CD4-positive, CD25-positive, alpha-beta regulatory T cell (primary cell): ENCODE measurements around the gene ARHGEF19. TPM values are rescaled to one million over a fixed set of nuclear protein-coding genes. Genes with fewer than 3 reads are reported as not detected.
"Not testable (repeated sequence)": the region's sequence is repeated elsewhere in the genome, so short reads cannot be mapped to it uniquely, and the experiment has no call there.

Experiments
- ATAC-seq, 2 donors: fragments of 150-1000 bp; cut with Tn5 transposase; one replicate each; pipeline ENCODE4 v1.10.0; 2021; ENCODE audit warnings: low read depth in 2 of 2, moderate number of reproducible peaks in 2 of 2, moderate library complexity in 1 of 2
- DNase-seq, 3 donors: peaks; one replicate each; pipeline versions ENCODE4 v3.0.0 to v3.0.0-alpha.2; 2012 to 2022; ENCODE audit warnings: mixed read lengths in 1 of 3
- H3K27ac ChIP-seq: one replicate; pipeline ENCODE4 v1.7.0; 2013; ENCODE audit warnings: mild to moderate bottlenecking, low read length; ENCODE audit not compliant: insufficient read depth, poor library complexity, severe bottlenecking
- H3K27me3 ChIP-seq: one replicate; pipeline ENCODE4 v1.7.0; 2013; ENCODE audit warnings: low read length; ENCODE audit not compliant: control insufficient read depth, insufficient read depth
- H3K36me3 ChIP-seq: one replicate; pipeline ENCODE4 v1.7.0; 2013; ENCODE audit warnings: mild to moderate bottlenecking, low read length, moderate library complexity; ENCODE audit not compliant: control insufficient read depth, insufficient read depth
- H3K4me1 ChIP-seq: 2 replicates; pipeline ENCODE4 v1.7.0; 2013; ENCODE audit warnings: mild to moderate bottlenecking, low read length; ENCODE audit not compliant: insufficient read depth, control insufficient read depth, poor library complexity, severe bottlenecking
- H3K4me3 ChIP-seq: one replicate; pipeline ENCODE4 v1.7.0; 2013; ENCODE audit warnings: low read depth, mild to moderate bottlenecking, low read length, moderate library complexity
- H3K9me3 ChIP-seq, 2 experiments: 1 replicate in 1 of 2; 2 replicates in 1 of 2; pipeline ENCODE4 v1.7.0; 2013; ENCODE audit warnings: low read length in 2 of 2, mild to moderate bottlenecking in 1 of 2, moderate library complexity in 1 of 2; ENCODE audit not compliant: control insufficient read depth in 2 of 2
- H3K27ac Mint-ChIP-seq, 3 donors: one replicate each; pipeline ENCODE4 v1.8.0; 2020 to 2022; ENCODE audit warnings: mild to moderate bottlenecking in 3 of 3, mixed read lengths in 3 of 3, moderate library complexity in 2 of 3
- H3K27me3 Mint-ChIP-seq: one replicate; pipeline ENCODE4 v1.8.0; 2022; ENCODE audit warnings: mild to moderate bottlenecking, mixed read lengths
- H3K36me3 Mint-ChIP-seq: one replicate; pipeline ENCODE4 v1.8.0; 2020; ENCODE audit warnings: mixed read lengths
- H3K4me1 Mint-ChIP-seq, 4 donors: one replicate each; pipeline ENCODE4 v1.8.0; 2020 to 2022; ENCODE audit warnings: mixed read lengths in 4 of 4, mild to moderate bottlenecking in 1 of 4
- H3K4me3 Mint-ChIP-seq, 4 donors: one replicate each; pipeline ENCODE4 v1.8.0; 2020 to 2022; ENCODE audit warnings: mild to moderate bottlenecking in 4 of 4, mixed read lengths in 4 of 4, moderate library complexity in 3 of 4
- H3K9me3 Mint-ChIP-seq, 7 donors: one replicate each; pipeline ENCODE4 v1.8.0; 2020 to 2022; ENCODE audit warnings: mixed read lengths in 7 of 7, mild to moderate bottlenecking in 3 of 7, moderate library complexity in 2 of 7
- polyA plus RNA-seq, 4 donors: library from polyadenylated mRNA; unstranded; fragments of 300-500 nt; fragmentation: Illumina TruSeq; gene quantifications; one replicate each; pipeline ENCODE4 v1.2.3, GENCODE V29; 2021
- total RNA-seq: library from RNA; stranded (reverse); gene quantifications from one replicate; pipeline ENCODE4 v1.2.3, GENCODE V29; 2022

Gene ARHGEF19
- total and polyA plus RNA-seq, 5 donors from 2014 or later: 5.6 to 10.4 (median 8.2) TPM

DNA sequence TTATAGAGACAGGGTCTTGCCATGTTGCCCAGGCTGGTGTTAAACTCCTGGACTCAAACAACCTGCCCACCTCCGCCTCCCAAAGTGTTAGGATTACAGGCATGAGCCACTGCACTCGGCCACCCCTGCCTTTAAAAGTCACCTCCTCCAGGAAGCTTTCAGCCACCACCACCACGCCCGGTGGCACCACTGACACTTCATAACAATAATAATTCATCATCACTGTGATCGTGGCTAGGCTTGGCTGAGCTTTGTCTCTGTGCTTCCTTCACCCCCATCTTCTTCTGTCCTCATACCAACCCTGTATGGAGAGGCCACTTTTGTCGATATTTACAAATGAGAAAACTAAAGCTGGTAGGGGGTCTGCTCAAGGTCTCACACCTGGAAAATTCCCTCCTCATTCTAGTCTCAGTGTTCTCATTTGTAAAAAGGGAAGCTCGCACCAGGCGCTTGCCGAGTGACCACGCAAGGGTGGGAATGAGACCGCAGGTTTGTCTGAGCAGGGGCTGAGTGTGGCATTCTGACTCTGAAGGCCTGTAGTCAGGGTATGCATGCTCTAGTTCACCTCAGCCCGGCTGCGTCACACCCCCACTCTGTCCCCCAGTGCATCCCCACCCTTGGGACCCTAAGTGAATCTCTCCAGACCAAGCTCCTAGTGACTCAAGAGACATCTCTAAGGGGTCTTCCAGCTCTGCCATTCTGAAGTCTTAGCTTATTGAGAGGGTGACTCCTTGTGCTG lies 43.7 kb downstream of the ARHGEF19 start:
- Mint-ChIP-seq H3K27me3 (no peaks in the 10 kb centered on the region), H3K9me3 (no peaks in the 10 kb centered on the region), H3K36me3 (no peaks in the 10 kb centered on the region), H3K4me3 (peak overlapping the region; percentile 66 to 87 (median 84)), H3K4me1 (peaks cover 5 to 50% (median 33%) of the 10 kb centered on the region in 4 donors), H3K27ac (peak overlapping the region; percentile 69 to 89 (median 74))
- H3K36me3 ChIP-seq: no peaks in the 10 kb centered on the region
- no peak overlapping the region for H3K27ac ChIP-seq
- ATAC-seq (peak in 1 of 2 donors; percentile 29), DNase-seq (peak in 1 of 3 donors; percentile 73)
- H3K4me3 ChIP-seq: peak overlapping the region; percentile 13
- H3K9me3 ChIP-seq: no peaks in the 10 kb centered on the region
- H3K27me3 ChIP-seq: no peaks in the 10 kb centered on the region
- H3K4me1 ChIP-seq: peaks cover 22% of the 10 kb centered on the region

DNA sequence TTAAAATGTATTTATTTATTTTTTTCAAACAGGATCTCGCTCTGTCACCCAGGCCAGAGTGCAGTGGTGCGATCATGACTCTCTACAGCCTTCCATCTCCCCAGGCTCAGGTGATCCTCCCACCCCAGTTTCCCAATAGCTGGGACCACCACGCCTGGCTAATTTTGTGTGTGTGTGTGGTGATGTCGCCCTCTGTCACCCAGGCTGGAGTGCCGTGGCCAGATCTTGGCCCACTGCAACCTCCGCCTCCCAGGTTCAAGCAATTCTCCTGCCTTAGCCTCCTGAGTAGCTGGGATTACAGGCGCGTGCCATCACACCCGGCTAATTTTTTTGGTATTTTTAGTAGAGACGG lies 44.3 kb downstream of the ARHGEF19 start:
- not testable (repeated sequence) for H3K9me3 Mint-ChIP-seq, H3K36me3 Mint-ChIP-seq, DNase-seq, H3K9me3 ChIP-seq, H3K27me3 ChIP-seq, ATAC-seq, H3K36me3 ChIP-seq, H3K27me3 Mint-ChIP-seq
- Mint-ChIP-seq H3K27ac (peak overlapping the region; percentile 20 to 89 (median 49)), H3K4me3 (peak overlapping the region; percentile 49 to 87 (median 84)), H3K4me1 (peaks cover 5 to 57% (median 36%) of the 10 kb centered on the region in 4 donors)
- Histone ChIP-seq H3K27ac (peak overlapping the region; percentile 57), H3K4me3 (peak overlapping the region; percentile 31), H3K4me1 (peaks cover 24% of the 10 kb centered on the region)

DNA sequence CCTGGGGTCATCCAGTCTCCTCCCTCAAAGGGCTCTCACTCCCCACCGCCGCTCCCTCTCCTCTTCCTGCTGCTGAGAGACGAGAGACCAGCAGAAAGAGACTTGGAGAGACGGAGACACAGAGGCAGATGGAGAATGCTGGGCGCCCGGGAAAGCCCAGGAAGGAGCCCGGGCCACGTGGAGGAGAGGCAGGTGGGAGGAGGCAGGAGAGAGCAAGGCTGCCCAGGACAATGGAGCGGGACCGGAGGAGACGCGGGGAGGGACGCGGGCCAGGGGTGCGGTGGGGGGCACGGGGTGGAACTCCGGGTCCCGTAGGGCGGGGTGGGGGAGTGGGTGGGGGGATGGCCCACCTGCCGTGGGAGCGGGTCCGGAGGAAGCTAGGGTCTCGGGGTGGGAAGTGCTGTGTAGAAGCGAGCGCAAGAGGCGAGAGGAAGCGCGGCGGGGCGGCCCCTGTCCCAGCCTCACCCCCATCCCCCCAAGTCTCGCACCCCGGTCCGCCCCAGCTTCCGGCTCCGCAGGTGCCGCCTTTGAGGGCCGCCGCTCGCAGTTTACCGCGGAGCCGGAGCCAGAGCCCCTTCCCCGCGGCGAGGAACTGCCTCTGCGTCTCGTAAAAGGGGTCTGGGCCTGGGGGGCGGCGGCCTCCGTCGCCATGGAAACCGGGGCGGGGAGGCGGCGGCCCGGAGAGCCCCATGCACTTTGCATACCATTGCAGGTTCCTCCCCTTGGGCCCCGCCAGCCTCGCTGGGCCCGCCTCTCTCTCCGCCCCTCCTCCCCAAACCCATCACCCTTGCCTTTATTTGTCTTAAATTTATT lies 44.9 kb downstream of the ARHGEF19 start:
- no peaks in the 10 kb centered on the region for H3K9me3 ChIP-seq
- no peaks in the 10 kb centered on the region for H3K9me3 Mint-ChIP-seq
- no peaks in the 10 kb centered on the region for H3K36me3 ChIP-seq
- ATAC-seq (peak; percentile 80 to 82), DNase-seq (peak; percentile 68 to 76 (median 75))
- H3K4me3 ChIP-seq: peak overlapping the region; percentile 31
- peaks cover 29% of the 10 kb centered on the region for H3K4me1 ChIP-seq
- H3K27me3 Mint-ChIP-seq: no peaks in the 10 kb centered on the region
- no peak overlapping the region for H3K27ac Mint-ChIP-seq
- no peaks in the 10 kb centered on the region for H3K36me3 Mint-ChIP-seq
- peaks cover 5 to 62% (median 39%) of the 10 kb centered on the region in 4 donors for H3K4me1 Mint-ChIP-seq
- H3K4me3 Mint-ChIP-seq: peak overlapping the region; percentile 27 to 87 (median 68)
- peak overlapping the region; percentile 57 for H3K27ac ChIP-seq
- no peaks in the 10 kb centered on the region for H3K27me3 ChIP-seq

DNA sequence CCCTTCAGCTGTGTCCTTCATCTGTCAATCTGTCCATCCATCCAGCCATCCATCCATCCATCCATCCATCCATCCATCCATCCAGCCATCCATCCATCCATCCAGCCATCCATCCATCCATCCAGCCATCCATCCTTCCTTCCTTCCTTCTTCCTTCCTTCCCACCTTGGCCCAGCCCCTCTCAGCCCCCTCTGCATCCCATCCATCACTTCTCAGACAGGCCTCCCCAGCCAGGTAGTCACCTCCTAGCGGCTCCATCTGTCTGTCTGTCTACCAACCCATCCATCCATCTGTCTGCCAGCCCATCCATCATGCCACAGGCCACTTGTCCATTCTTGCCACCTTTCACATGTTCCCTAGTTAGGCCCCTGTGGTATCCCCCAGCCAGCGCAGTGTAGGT lies 46.3 kb downstream of the ARHGEF19 start:
- no peak overlapping the region for H3K4me3 ChIP-seq
- Mint-ChIP-seq H3K36me3 (no peaks in the 10 kb centered on the region), H3K9me3 (no peaks in the 10 kb centered on the region), H3K27ac (peak overlapping the region in 2 of 3 donors; percentile 56 to 89), H3K4me1 (peaks cover 5 to 75% (median 47%) of the 10 kb centered on the region in 4 donors), H3K27me3 (peaks cover 4% of the 10 kb centered on the region), H3K4me3 (peak overlapping the region; percentile 1 to 71 (median 54))
- no peaks in the 10 kb centered on the region for H3K9me3 ChIP-seq
- H3K27me3 ChIP-seq: no peaks in the 10 kb centered on the region
- peaks cover 42% of the 10 kb centered on the region for H3K4me1 ChIP-seq
- DNase-seq: no peak
- no peak for ATAC-seq
- H3K27ac ChIP-seq: no peak overlapping the region
- no peaks in the 10 kb centered on the region for H3K36me3 ChIP-seq

DNA sequence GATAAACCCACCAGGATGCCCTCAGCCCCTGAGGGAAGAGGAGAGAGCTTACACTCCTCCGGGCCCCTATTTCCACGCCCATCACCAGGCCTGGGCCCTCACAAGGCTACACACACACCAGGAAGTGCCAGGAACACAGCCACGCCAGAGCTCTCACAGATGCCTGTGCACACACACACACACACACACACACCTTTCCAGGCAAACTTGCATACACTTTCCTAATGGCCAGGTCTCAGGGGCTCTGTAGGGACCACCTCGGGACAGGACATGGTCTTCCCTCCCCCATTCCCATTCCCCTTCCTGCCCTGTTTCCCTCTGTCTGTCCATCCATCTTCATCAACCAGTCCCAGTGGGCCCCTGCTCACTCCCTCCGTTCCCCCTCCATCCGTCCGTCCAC lies 46.9 kb downstream of the ARHGEF19 start:
- Histone ChIP-seq H3K27me3 (no peaks in the 10 kb centered on the region), H3K36me3 (no peaks in the 10 kb centered on the region), H3K27ac (no peak overlapping the region), H3K9me3 (no peaks in the 10 kb centered on the region), H3K4me3 (no peak overlapping the region), H3K4me1 (peaks cover 42% of the 10 kb centered on the region)
- peaks cover 4% of the 10 kb centered on the region for H3K27me3 Mint-ChIP-seq
- peak overlapping the region in 2 of 3 donors; percentile 87 to 89 for H3K27ac Mint-ChIP-seq
- DNase-seq: no peak
- H3K36me3 Mint-ChIP-seq: no peaks in the 10 kb centered on the region
- peak overlapping the region in 3 of 4 donors; percentile 52 to 76 (median 71) for H3K4me3 Mint-ChIP-seq
- no peak for ATAC-seq
- H3K9me3 Mint-ChIP-seq: no peaks in the 10 kb centered on the region
- H3K4me1 Mint-ChIP-seq: peaks cover 5 to 77% (median 46%) of the 10 kb centered on the region in 4 donors

DNA sequence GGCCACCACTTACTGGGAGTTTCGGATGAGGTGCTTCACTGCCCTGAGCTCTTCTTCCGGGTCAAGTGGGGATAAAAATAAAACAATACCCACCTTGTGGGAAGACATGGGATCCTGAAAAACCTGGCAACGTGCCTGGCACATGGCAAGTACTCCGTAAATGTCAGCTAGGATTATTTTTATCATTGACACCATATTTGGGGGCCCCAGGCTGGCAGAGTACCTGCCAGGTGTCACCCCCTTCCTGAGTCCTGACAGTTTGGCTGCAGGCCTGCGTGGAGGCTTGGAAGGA lies 47.4 kb downstream of the ARHGEF19 start:
- H3K4me1 ChIP-seq: peaks cover 42% of the 10 kb centered on the region
- peak overlapping the region in 3 of 4 donors; percentile 41 to 71 (median 69) for H3K4me3 Mint-ChIP-seq

DNA sequence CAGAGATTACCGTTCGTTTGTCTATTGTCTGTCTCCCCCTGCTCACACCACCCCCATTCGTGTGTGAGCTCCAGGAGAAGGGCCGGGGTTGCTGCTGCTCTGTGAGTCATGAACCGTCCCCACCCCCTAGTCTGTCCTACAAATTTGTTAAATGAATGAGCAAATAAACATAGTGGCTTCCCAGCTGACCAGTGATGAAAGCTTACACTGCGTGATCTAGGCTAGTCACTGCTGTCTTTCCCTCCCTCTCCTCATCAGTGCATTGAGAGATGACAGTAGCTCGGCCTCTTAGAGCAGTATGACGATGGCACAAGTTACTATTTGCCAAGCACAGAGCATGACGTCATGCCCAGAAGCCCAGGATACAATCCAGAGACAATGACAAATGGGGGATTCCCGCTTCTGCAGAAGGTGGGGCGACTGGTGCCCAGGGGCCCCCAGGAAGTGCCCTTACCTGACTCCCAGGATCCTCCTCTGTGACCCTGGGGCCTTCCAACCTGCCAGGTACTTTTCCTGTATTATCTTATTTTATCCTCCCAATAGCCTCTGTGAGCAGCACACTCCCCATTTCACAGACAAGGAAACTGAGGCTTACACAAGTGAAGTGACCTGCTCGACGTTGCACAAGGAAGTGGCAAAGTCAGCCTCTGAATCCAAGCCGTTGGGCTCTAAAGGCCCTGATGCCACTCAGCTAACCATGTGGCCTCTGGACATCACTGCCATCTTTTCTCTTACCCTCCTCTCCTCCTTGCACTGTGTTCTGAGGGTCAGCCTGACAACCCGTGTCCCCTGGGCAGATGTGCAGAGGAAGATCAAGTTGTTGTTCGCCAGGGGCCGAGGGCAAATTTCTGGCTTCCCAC lies 48.0 kb downstream of the ARHGEF19 start:
- Histone ChIP-seq H3K36me3 (no peaks in the 10 kb centered on the region), H3K27me3 (no peaks in the 10 kb centered on the region), H3K9me3 (no peaks in the 10 kb centered on the region), H3K27ac (no peak overlapping the region), H3K4me3 (no peak overlapping the region), H3K4me1 (peaks cover 42% of the 10 kb centered on the region)
- DNase-seq (no peak), ATAC-seq (no peak)
- H3K27me3 Mint-ChIP-seq: peaks cover 4% of the 10 kb centered on the region
- H3K36me3 Mint-ChIP-seq: no peaks in the 10 kb centered on the region
- peaks cover 5 to 76% (median 44%) of the 10 kb centered on the region in 4 donors for H3K4me1 Mint-ChIP-seq
- H3K27ac Mint-ChIP-seq: peak overlapping the region; percentile 22 to 73 (median 44)
- H3K9me3 Mint-ChIP-seq: no peaks in the 10 kb centered on the region
- H3K4me3 Mint-ChIP-seq: peak overlapping the region; percentile 41 to 71 (median 66)

More for the DNA sequence above, 47.4 kb downstream of the ARHGEF19 start:
- ATAC-seq: no peak
- H3K4me3 ChIP-seq: no peak overlapping the region
- H3K27me3 ChIP-seq: no peaks in the 10 kb centered on the region
- DNase-seq: no peak
- peaks cover 5 to 77% (median 47%) of the 10 kb centered on the region in 4 donors for H3K4me1 Mint-ChIP-seq
- no peaks in the 10 kb centered on the region for H3K9me3 Mint-ChIP-seq
- H3K36me3 ChIP-seq: no peaks in the 10 kb centered on the region
- no peak overlapping the region for H3K27ac ChIP-seq
- H3K27ac Mint-ChIP-seq: peak overlapping the region in 2 of 3 donors; percentile 27 to 73
- no peaks in the 10 kb centered on the region for H3K36me3 Mint-ChIP-seq
- peaks cover 4% of the 10 kb centered on the region for H3K27me3 Mint-ChIP-seq
- H3K9me3 ChIP-seq: no peaks in the 10 kb centered on the region
